Gastrocnemius medialis (tissue), 4 donors: ENCODE data around the gene KATNA1. TPM values are rescaled to one million over a fixed set of nuclear protein-coding genes. Genes with fewer than 3 reads are reported as not detected.

Source experiments
- ATAC-seq, 2 donors: fragments of 150-250 bp; one replicate each; pipeline ENCODE4 v1.9.1; 2016
- DNase-seq, 2 donors: peaks; one replicate each; pipeline ENCODE4 v3.0.0-alpha.2; 2019
- H3K27ac ChIP-seq, 4 donors: fragments of 200-600 bp; sonication (generic); 1 replicate in 1 of 4; 2 replicates in 3 of 4; pipeline ENCODE4 v1.5.1; 2016 to 2018; ENCODE audit warnings: mild to moderate bottlenecking in 2 of 4, moderate library complexity in 1 of 4
- H3K27me3 ChIP-seq, 3 donors: fragments of 200-600 bp; sonication (generic) in 2 of 3; 1 replicate in 1 of 3; 2 replicates in 2 of 3; pipeline versions ENCODE4 v1.5.1 to v1.6.0; 2016 to 2019; ENCODE audit warnings: mild to moderate bottlenecking in 1 of 3, moderate library complexity in 1 of 3
- H3K36me3 ChIP-seq, 2 donors: fragments of 200-600 bp; sonication (generic) in 1 of 2; one replicate each; pipeline ENCODE4 v1.5.1; 2017 to 2018
- H3K4me1 ChIP-seq, 2 donors: fragments of 200-600 bp; sonication (generic) in 1 of 2; one replicate each; pipeline ENCODE4 v1.5.1; 2016 to 2017; ENCODE audit warnings: mild to moderate bottlenecking in 2 of 2
- H3K4me3 ChIP-seq, 4 donors: fragments of 200-600 bp; sonication (generic) in 3 of 4; 1 replicate in 1 of 4; 2 replicates in 3 of 4; pipeline ENCODE4 v1.5.1; 2016 to 2019; ENCODE audit warnings: mild to moderate bottlenecking in 2 of 4
- H3K9me3 ChIP-seq, 3 donors: fragments of 200-600 bp; sonication (generic) in 2 of 3; 1 replicate in 1 of 3; 2 replicates in 2 of 3; pipeline ENCODE4 v1.5.1; 2016 to 2019
- POLR2A ChIP-seq, 2 donors: fragments of 450-650 bp; IDR thresholded peaks; one replicate each; pipeline ENCODE4 v1.6.1; 2017; ENCODE audit warnings: antibody characterized with exemption in 2 of 2, mild to moderate bottlenecking in 2 of 2, moderate library complexity in 2 of 2
- in situ Hi-C, 4 donors: fragments of 200-750 bp; cut with MboI; loops; one replicate each; pipeline versions ENCODE4 v1.15.0 to v1.8.0; 2017; ENCODE audit warnings: low sequenced_read_pairs in 4 of 4
- intact Hi-C: fragments of 100-400 bp; cut with DNase I; formaldehyde crosslinking; loops from one replicate; pipeline ENCODE4 v1.15.1; 2023; ENCODE audit warnings: low total_unique reads
- total RNA-seq, 4 donors: library from RNA; depleted of rRNA; stranded (reverse); fragments of >200 nt; gene quantifications; one replicate each; pipeline versions ENCODE4 v1.1.0 to v1.2.3, GENCODE V29; 2016
- TF ChIP-seq, protein P1 (sequence below), 5 experiments: fragments of 450-650 bp in 3 of 5; fragments of 200-600 bp in 2 of 5; sonication (generic) in 2 of 5; IDR thresholded peaks in 4 of 5; conservative IDR thresholded peaks in 1 of 5; 1 replicate in 4 of 5; 2 replicates in 1 of 5; pipeline ENCODE4 v1.5.1; 2016 to 2019; ENCODE audit warnings: antibody characterized with exemption in 5 of 5, mild to moderate bottlenecking in 3 of 5, moderate library complexity in 3 of 5

The KATNA1 gene
- total RNA-seq, 4 donors from 2014 or later, result 16.0 to 29.3 (median 26.0) TPM

DNA sequence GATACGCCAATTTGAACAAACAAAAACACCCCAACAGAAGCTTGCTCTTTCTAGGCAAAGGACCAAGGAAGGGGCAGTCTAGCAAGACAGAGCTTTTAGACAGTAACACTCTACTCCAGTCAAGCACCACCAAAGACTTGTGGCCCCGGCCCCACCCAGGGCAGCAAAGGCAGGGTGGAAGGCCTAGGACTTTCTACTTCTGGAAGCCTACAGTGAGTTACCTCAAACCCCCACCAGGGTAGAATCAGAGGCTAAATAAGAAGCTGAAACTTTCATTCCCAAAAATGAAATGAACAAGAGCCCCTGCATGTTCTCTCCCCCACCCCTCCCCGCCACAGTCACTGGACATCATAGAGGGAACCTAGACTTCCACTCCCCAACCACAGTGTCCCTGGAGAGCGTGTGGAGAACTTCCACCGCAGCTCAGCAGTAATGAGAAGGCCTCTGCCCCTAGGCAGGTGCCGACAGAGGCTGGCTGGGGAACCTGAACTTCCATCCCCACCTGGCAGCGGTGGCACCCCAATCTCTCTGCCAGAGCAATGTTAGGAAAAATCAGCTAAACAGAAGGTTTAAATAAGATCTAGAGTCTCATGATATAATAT lies 40.0 kb downstream of the KATNA1 start:
- H3K36me3 ChIP-seq, result peaks cover 0 to 7% of the 10 kb centered on the region in 2 donors
- intact Hi-C loops (no loop called here), in situ Hi-C loops (no loop called here)
- H3K4me3 ChIP-seq, result no peak overlapping the region
- H3K27me3 ChIP-seq, result no peaks in the 10 kb centered on the region
- peaks cover 0 to 4% (median 0%) of the 10 kb centered on the region in 3 donors for H3K9me3 ChIP-seq
- TF ChIP-seq, protein P1, sequence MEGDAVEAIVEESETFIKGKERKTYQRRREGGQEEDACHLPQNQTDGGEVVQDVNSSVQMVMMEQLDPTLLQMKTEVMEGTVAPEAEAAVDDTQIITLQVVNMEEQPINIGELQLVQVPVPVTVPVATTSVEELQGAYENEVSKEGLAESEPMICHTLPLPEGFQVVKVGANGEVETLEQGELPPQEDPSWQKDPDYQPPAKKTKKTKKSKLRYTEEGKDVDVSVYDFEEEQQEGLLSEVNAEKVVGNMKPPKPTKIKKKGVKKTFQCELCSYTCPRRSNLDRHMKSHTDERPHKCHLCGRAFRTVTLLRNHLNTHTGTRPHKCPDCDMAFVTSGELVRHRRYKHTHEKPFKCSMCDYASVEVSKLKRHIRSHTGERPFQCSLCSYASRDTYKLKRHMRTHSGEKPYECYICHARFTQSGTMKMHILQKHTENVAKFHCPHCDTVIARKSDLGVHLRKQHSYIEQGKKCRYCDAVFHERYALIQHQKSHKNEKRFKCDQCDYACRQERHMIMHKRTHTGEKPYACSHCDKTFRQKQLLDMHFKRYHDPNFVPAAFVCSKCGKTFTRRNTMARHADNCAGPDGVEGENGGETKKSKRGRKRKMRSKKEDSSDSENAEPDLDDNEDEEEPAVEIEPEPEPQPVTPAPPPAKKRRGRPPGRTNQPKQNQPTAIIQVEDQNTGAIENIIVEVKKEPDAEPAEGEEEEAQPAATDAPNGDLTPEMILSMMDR (IDR thresholded peaks at IDR 0.05 in 4 of 5, conservative IDR thresholded peaks at IDR 0.05 in 1 of 5), result no peak
- no peak for TF ChIP-seq POLR2A (IDR thresholded peaks at IDR 0.05)
- DNase-seq (no peak), ATAC-seq (no peak)
- H3K4me1 ChIP-seq, result peaks cover 0 to 3% of the 10 kb centered on the region in 2 donors
- H3K27ac ChIP-seq, result no peak overlapping the region

DNA sequence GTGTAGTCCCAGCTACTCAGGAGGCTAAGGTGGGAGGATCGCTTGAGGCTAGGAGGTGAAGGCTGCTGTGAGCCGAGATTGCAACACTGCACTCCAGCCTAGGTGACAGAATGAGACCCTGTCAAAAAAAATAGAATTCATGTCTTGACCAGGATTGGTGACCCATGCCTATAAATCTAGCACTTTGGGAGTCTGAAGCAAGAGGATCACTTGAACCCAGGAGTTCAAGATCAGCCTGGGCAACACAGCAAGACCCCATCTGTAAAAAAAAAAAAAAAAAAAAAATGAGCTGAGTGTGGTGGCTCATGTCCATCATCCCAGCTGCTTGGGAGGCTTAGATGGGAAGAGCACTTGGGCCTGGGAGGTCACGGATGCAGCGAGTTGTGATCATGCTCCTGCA lies 48.0 kb downstream of the KATNA1 start:
- H3K36me3 ChIP-seq, result peaks cover 0 to 61% of the 10 kb centered on the region in 2 donors
- H3K27ac ChIP-seq, result no peak overlapping the region
- no peaks in the 10 kb centered on the region for H3K27me3 ChIP-seq
- H3K4me1 ChIP-seq, result no peaks in the 10 kb centered on the region
- no peak for ATAC-seq
- H3K9me3 ChIP-seq, result no peaks in the 10 kb centered on the region
- H3K4me3 ChIP-seq, result no peak overlapping the region
- intact Hi-C loops, result no loop called here
- TF ChIP-seq POLR2A (IDR thresholded peaks at IDR 0.05), result no peak
- TF ChIP-seq, protein P1 (IDR thresholded peaks at IDR 0.05 in 4 of 5, conservative IDR thresholded peaks at IDR 0.05 in 1 of 5), result no peak
- in situ Hi-C loops, result no loop called here
- no peak for DNase-seq

DNA sequence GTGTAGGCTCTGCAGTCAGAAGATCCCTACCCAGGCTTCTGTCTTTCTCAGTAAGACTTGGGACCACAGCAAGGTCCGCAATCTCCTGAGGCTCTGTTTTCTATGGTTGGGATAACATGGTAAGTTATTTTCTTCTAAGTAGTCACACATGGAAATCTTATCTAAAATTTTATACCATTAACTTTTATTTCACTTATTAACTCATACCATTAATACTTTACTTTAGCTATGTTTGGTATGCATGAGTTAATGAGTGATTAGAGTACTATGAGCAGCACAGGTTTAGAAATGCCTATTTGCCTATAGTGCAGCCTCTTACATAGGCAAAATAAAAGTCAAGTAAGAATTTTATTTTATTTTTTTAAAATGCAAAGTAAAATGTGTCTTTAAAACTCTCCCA lies 55.1 kb downstream of the KATNA1 start:
- DNase-seq (no peak), ATAC-seq (no peak)
- Histone ChIP-seq H3K9me3 (no peaks in the 10 kb centered on the region), H3K4me3 (no peak overlapping the region), H3K36me3 (peaks cover 7 to 66% of the 10 kb centered on the region in 2 donors), H3K4me1 (no peaks in the 10 kb centered on the region), H3K27me3 (no peaks in the 10 kb centered on the region), H3K27ac (no peak overlapping the region)
- intact Hi-C loops (no loop called here), in situ Hi-C loops (no loop called here)
- TF ChIP-seq POLR2A (IDR thresholded peaks at IDR 0.05), result no peak
- TF ChIP-seq, protein P1 (IDR thresholded peaks at IDR 0.05 in 4 of 5, conservative IDR thresholded peaks at IDR 0.05 in 1 of 5), result no peak

DNA sequence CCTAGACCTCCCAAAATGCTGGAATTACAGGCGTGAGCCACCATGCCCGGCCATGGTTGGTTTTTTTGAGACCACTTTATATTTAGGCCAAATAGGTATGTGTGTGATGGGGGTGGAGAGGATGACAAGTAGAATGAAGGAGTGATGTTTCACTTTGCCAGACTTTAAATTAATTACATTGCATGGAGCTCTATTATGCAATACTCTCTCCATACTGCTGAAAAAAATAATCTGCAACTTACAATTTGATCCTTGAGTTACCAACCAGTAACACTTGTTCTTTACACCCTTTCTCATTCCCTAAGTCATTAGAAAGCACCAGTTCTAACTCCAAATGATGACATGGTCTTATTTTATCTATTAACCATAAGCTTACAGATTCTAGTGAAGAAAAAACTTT lies 55.5 kb downstream of the KATNA1 start:
- Histone ChIP-seq H3K27me3 (no peaks in the 10 kb centered on the region), H3K4me1 (no peaks in the 10 kb centered on the region), H3K4me3 (no peak overlapping the region), H3K9me3 (no peaks in the 10 kb centered on the region), H3K27ac (no peak overlapping the region), H3K36me3 (peaks cover 7 to 62% of the 10 kb centered on the region in 2 donors)
- ATAC-seq, result no peak
- in situ Hi-C loops, result no loop called here
- no peak for TF ChIP-seq POLR2A (IDR thresholded peaks at IDR 0.05)
- TF ChIP-seq, protein P1 (IDR thresholded peaks at IDR 0.05 in 4 of 5, conservative IDR thresholded peaks at IDR 0.05 in 1 of 5), result no peak
- no peak for DNase-seq
- intact Hi-C loops, result no loop called here

DNA sequence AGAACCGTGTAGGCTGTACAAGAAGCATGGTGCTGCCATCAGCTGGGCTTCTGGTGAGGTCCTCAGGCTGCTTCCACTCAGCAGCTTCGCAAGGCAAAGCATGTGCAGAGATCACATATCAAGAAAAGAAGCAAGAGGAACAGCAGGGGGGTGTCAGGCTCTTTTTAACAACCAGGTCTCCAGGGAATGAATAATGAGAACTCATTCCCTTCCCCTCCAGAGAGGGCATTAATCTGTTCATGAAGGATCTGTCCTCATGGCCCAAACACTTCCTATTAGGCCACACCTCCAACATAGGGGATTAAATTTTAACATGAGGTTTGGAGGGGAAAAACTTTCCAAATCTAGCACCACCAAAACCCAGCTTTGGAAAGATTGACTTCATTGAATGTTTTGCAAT lies 62.4 kb downstream of the KATNA1 start:
- no peak overlapping the region for H3K27ac ChIP-seq
- H3K9me3 ChIP-seq, result no peaks in the 10 kb centered on the region
- intact Hi-C loops, result no loop called here
- H3K36me3 ChIP-seq, result peaks cover 2 to 46% of the 10 kb centered on the region in 2 donors
- no peak for ATAC-seq
- H3K27me3 ChIP-seq, result no peaks in the 10 kb centered on the region
- in situ Hi-C loops, result no loop called here
- no peak overlapping the region for H3K4me3 ChIP-seq
- no peak for DNase-seq
- no peaks in the 10 kb centered on the region for H3K4me1 ChIP-seq
- TF ChIP-seq, protein P1 (IDR thresholded peaks at IDR 0.05 in 4 of 5, conservative IDR thresholded peaks at IDR 0.05 in 1 of 5), result no peak
- no peak for TF ChIP-seq POLR2A (IDR thresholded peaks at IDR 0.05)
